GM04504 (cell line): ENCODE data around the gene H19.

ENCODE experiments used
- DNase-seq: peaks from one replicate; pipeline ENCODE4 v3.0.0-alpha.2; 2012; ENCODE audit warnings: low read depth

The H19 gene

DNA sequence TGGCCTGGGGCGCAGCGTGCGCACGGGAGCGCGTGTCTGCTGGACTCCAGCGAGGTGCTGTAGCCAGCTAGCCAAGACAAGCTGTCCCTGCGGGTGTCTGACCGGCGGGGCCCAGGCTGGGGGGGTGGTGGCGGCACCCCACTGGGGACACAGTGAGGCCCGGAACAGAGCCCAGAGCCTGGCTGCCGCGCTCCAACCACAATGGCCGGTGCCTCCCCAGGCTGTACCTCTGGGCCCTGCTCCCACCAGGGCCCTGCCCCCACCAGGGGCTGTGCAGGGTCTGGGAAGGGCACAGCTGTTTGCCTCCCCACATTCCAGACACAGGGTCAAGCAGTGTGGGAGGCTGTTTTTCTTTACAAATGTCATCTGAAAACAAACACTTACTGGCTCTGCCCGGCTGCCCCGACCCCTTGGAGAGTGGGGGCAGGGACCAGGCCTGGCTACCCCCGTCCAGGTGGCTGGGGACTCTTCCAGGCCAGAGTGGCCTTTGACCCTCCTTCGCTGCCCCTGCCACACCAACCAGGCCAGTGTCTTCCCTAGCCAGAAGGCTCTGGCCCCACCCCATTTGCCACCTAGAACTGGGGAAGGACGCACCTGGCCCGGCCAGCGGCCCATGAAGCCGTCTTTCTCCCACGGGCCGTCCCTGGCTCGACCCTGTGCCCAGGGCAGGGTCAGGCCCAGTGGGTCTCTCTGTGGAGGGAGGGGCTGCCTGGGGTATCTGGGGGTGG, 14.6 kb downstream of the H19 start:
- no peak for DNase-seq

DNA sequence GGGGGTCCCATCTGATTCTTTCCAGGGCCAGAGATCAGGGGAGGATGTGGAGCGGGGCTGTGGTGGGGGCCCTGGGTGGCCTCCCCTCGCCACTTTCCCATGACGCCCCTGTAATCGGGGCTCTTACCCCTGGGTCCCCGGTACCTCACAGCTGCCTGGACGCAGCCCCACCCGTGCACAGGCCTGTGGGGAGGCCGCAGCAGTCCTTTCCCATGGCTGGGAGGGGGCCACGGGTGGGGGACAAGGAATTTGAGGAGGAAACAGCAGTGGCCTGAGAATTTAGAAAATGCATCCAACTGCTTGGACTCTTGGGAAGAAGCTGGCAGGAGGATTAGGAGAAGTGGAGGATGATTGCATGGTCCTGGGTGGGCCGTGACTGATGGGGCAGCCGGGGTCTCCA, 18.0 kb downstream of the H19 start:
- DNase-seq = no peak

DNA sequence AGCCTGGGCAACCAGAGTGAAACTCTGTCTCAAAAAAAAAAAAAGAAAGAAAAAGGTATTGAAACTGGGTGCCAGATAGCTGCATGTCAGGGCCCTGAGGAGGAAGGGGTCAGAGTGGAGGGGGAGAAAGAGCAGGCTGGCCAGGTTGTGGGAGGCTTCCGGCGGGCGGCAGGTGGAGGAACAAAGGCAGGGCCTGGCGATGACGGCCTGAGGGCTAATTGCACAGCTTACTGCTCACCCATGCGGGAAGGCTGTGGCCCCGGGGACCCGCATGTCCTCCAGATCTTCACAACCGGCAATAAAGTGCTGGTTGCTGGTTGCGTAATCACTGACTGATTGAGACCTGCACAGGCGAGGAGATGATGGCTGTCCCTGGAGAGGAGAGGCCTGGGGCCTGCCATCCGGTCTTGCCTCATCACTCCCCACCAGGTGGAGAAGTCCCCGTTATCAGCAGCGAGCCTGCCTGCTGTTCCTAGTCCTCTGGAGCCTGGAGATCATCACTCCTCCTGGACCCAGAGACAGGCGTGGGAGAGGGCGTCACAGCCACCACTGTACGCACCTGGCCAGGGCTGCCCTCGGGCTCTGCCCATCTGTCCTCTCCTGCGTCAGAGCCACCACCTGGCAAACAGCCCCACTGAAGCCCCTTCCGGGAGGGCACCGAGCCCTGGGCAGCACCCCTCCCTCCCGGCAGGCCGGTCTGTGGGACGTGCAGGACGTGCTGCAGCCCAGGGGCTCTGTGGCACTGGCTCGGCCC, 18.7 kb downstream of the H19 start:
- DNase-seq = no peak

- no peak for DNase-seq
These were observed 22.5 kb downstream of the H19 start for GRCh38 chr11:1975185-1975584.

DNA sequence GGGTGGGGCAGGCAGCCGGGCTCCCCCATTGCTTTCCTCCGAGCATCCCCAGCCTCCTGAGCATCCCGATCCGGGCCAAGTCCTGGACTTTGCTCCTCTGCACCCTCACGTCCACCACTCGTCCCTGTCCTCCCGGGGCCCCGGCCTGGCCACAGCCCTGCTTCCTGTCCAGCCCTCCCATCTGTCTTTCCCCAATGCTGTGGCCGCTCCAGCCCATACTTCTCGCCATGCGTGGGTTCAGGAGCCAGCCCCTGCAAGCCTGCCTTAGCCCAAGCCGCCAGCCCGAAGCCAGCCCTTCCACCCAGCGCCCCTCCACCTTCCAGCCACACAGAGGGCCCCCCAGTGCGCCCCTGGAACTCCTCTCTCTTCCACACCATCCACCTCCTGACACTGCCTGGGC, 26.7 kb downstream of the H19 start:
- no peak for DNase-seq

- no peak for DNase-seq
These were observed 27.9 kb downstream of the H19 start for GRCh38 chr11:1969776-1970175.

GRCh38 chr11:1969035-1969434, 28.6 kb downstream of the H19 start:
- DNase-seq = no peak

GRCh38 chr11:1968454-1969002, 29.1 kb downstream of the H19 start:
- DNase-seq = no peak

- no peak for DNase-seq
These were observed 29.9 kb downstream of the H19 start for GRCh38 chr11:1967641-1968225.

DNA sequence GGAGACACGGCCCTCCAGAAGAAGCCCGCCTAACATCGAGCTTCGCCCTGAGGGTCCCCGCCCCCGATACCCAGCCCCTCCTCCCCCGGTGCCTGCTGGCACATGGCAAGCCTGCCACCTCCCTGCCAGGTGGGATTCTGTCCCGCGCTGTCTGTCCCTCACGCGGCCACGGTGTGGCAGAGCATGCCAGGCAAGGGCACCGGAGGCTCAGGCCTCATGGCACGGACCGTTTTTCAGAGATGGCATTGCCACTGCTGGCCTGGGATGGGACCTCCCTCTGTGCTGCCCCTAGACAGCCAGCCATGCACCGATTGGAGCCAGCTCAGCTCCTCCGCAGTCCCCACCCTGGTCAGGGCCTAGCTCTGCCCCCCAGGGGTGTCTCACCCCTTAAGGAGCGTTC, 31.1 kb downstream of the H19 start:
- DNase-seq = no peak

DNA sequence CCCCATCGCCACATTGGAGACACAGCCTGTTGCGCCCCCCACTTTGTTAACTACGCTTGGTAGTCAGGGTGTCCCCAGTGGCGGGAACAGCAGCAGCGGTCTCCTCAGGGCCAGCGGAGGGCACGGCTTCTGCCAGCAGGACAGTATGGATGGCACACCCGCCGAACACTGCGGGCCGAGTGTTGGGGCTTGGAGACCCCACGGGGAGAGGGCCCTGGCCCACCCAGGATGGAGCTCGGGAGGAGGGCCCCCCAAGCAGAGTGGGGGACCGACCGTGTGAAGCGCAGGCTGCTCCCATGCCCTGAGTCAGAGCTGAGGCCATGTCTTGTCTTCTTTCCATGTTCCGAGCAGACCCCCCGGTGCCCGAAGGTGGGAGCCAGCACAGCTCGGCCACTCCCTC, 32.7 kb downstream of the H19 start:
- DNase-seq = no peak

DNA sequence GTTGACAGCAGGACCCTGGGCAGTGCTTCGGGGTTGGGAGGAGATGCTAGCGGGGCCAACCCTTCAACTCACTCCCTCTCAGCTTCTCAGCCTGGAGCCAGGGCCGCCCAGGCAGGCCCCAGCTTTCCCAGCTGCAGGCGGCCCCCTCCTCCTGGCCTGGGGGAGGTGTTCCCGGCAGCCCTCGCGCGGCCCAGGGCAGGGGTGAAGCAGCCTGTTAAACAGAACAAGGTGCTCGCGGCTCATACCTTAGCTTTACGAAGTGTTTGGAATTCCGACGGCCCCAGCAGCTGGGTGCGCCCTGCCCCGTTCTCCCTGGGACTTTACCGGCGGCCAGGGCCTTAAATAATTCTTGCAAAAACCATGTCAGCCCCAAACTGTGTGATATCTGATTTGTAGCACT, 33.3 kb downstream of the H19 start:
- no peak for DNase-seq

GRCh38 chr11:1963864-1964263, 33.8 kb downstream of the H19 start:
- no peak for DNase-seq

DNA sequence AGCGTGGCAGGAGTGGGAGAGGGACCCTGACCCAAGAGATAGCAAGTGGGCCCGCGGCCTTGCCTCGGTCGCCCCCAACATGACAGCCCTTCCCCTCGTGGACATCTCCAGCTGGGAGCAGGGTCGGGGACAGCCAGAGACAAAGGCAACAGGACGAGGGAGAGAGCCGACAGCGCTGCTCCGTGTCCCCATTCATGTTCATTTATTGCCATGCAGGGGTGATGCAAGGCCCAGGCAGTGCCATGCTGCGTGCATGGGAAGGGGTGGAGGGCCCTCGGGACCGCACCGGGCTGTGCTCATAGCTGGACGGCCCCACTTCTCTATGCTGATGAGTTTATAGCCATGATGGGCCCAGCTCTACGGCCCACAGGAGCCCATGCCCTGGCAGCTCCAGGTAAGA, 37.9 kb downstream of the H19 start:
- no peak for DNase-seq

- DNase-seq = no peak
These were observed 39.3 kb downstream of the H19 start for GRCh38 chr11:1958367-1958766.

GRCh38 chr11:1953489-1954266, 44.0 kb downstream of the H19 start:
- DNase-seq = no peak

GRCh38 chr11:1952806-1953482, 44.7 kb downstream of the H19 start:
- DNase-seq = no peak

DNA sequence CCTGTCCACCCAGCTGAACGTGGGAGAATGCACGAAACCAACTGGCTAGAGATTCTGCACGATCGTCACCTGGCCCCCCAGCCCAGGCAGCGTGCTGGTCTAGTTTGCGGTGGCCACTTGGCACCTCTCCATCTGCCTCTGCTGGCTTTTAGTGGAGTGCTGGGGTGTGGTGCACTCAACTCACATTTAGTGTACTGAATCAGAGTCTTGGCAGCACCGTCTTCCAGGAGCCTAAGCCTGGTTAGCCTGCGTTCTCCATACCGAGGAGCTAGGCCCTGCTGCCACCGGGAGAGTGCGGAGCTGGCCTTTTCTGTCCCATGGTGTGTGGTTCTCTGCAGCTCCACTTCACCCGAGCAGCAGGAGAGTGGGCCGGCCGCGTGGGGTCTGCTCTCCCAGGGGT, 47.7 kb downstream of the H19 start:
- DNase-seq = no peak

DNA sequence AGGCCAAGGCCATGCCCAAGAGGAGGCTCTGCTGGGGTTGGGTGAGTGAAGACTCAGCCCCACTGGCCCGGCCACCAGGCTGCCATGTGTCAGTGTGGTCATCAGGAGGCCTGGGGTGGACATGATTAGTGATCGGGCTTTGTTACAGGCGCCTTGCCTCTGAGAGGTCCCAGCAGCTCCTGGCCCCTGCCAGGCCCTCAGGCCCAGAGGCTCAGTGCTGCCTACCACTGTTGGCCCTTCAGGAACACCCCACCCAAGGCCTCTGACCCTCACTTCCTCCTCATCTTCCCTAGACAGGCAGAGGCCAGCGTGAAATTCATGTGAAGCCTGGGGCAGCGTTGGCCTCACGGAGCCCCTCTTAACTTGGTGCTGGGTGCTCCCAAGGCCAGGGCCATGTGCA, 48.3 kb downstream of the H19 start:
- no peak for DNase-seq

DNA sequence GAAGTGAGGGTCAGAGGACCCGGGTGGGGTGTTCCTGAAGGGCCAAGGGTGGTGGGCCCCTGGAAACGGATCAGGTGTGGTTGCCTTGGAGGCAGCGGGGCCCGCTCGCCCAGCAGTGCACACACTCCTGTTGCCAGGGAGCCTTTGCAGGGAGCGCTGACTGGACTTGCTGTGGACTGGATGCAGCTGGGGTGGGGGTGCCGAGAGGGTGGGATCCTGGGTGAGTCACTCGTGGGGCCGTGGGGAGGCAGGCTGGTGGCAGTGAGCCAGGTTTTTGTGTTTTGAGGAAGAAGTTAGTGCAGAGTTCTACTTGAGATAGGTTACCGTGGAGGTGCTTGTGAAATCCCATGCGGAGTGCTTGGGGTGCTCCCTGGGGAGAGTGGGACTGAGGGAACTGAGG, 49.3 kb downstream of the H19 start:
- DNase-seq = no peak

DNA sequence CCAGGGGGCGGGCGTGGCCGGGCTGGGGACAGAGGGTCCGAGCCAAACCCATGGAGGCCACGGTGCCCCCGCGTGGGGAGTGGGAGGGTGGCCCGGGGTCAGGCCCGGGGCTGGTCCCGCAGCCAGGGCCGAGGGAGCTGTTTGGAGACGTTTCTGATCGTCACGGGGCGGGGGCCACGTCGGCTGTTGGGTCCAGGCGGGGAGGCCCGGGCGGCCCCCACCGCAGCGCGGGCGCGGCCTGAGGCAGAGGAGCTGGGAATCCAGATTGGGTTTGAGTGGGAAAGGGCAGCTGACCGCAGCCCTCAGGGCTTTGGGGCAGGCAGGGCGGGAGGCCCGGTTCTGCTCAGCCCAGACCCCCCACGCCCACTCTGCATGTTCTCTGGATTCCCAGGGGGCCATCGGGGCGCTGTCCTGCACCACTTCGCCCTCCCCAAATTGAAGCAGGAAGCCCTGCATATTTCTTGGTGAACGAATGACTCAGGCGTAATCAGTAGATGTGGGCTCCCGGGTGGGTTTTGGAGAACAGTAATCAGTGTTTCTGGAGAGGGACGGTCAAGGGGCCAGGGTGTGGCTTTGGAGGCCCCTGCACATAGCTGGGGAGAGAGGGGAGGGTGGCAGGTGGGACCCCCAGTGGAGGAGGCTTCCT, 49.9 kb downstream of the H19 start:
- no peak for DNase-seq
